Measurements from ENCODE around the gene MYBPC1.

- no peak for TF ChIP-seq ZKSCAN1 (IDR thresholded peaks at IDR 0.05; ENCODE audit: low read depth, low read length)
- TF ChIP-seq ZNF165 (CRISPR knock-in tag; IDR thresholded peaks at IDR 0.05; ENCODE audit: borderline replicate concordance) = no peak
Observed at GRCh38 chr12:101619858-101620761, 25.3 kb downstream of the MYBPC1 start.

Data from K562 (cell line).